Measurements from ENCODE around the gene FXR1.

- TF ChIP-seq YY1 (IDR thresholded peaks at IDR 0.05; ENCODE audit: insufficient read depth, insufficient read length) = no peak
- TF ChIP-seq SUZ12 (IDR thresholded peaks at IDR 0.05; ENCODE audit: extremely low read depth, insufficient read depth, insufficient read length) = no peak
These were observed 105.2 kb downstream of the FXR1 start for GRCh38 chr3:181017690-181018089.

All from NT2/D1 (cell line).